Choroid plexus epithelial cell (primary cell): Measurements from ENCODE around the gene KCNK13.
"Not testable (repeated sequence)": the region's sequence is repeated elsewhere in the genome, so short reads cannot be mapped to it uniquely, and the experiment has no call there.

ENCODE experiments used
- DNase-seq: peaks from one replicate; pipeline ENCODE4 v3.0.0-alpha.2; 2010; ENCODE audit warnings: low read depth
- H3K4me3 ChIP-seq: 2 replicates; pipeline ENCODE4 v1.5.1; 2011; ENCODE audit warnings: low read depth, mild to moderate bottlenecking, control low read depth, low read length, moderate library complexity
- TF ChIP-seq, protein P1 (sequence below): conservative IDR thresholded peaks from 2 replicates; pipeline ENCODE4 v1.5.1; 2011; ENCODE audit warnings: low read depth, mild to moderate bottlenecking, control low read depth, inconsistent platforms, low read length, moderate library complexity

Gene KCNK13

DNA sequence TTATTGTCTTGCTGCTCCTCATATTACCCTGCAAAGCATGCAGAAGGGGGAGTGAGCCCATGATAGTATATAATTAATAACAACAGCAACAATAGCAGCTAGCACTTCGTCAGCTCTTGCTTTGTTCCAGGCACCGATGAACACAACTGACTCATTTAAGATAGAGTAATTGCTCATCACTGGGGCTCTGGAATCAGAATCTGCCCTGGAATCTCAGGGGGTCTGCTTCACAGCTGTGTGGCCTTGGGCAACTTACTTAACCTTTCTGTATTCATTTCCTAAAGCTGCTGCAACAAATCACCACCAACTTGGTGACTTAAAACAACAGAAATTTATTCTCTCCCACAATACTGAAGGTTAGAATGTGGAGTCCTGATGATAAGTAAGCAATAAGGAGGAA is 139.6 kb downstream of the KCNK13 start:
- H3K4me3 ChIP-seq: no peak overlapping the region
- TF ChIP-seq, protein P1, sequence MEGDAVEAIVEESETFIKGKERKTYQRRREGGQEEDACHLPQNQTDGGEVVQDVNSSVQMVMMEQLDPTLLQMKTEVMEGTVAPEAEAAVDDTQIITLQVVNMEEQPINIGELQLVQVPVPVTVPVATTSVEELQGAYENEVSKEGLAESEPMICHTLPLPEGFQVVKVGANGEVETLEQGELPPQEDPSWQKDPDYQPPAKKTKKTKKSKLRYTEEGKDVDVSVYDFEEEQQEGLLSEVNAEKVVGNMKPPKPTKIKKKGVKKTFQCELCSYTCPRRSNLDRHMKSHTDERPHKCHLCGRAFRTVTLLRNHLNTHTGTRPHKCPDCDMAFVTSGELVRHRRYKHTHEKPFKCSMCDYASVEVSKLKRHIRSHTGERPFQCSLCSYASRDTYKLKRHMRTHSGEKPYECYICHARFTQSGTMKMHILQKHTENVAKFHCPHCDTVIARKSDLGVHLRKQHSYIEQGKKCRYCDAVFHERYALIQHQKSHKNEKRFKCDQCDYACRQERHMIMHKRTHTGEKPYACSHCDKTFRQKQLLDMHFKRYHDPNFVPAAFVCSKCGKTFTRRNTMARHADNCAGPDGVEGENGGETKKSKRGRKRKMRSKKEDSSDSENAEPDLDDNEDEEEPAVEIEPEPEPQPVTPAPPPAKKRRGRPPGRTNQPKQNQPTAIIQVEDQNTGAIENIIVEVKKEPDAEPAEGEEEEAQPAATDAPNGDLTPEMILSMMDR: no peak
- peak; percentile 2 for DNase-seq

DNA sequence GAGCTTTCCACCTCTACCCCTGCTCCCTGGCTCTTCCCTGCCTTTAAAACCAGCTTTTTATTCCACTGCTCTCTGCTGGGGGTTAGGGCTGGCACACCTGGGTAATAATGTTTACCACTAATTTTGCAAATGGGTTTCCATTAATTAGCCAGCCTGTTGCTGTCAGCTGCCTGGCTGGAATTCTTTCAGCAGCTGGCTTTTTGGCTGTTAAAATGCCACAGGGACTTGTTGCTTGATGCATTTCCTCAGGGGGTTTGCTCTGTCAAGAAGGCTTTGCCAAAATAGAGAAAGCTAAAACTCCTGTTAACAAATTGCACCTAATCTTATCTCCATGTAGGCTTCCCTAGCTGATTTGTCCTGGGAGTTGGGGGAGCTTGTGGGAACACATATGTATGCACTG is 142.7 kb downstream of the KCNK13 start:
- TF ChIP-seq, protein P1: no peak
- no peak for DNase-seq
- no peak overlapping the region for H3K4me3 ChIP-seq

DNA sequence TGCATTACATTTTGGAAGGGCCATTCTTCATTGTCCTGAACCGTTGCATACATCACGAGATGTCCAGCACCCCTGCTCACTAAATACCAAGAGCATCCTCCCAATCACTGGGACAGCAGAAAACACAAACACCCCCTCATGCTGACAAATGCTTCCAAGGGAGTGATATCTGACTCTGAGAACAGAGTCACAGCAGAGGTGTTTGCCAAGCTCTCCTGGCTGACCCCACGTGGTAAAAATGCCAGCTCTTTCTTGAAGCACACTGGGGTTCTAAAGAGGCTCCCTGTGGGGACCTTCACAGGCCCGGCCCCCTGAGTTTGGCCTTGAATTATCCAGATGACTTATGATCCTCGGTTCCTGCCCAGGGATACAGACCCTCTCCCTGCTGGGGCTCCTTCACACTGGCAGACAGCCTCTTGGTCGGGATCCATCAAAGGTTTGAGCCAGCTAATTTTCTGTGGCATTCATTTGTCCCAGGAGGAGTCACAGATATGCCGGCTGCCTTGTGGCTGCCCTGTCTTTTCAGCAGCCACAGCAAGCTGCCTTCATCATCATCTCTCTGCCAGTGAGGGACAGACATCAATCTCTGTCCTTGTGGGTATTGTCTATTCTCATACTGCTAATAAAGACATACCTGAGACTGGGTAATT is 151.4 kb downstream of the KCNK13 start:
- DNase-seq: no peak
- no peak overlapping the region for H3K4me3 ChIP-seq
- TF ChIP-seq, protein P1: no peak

DNA sequence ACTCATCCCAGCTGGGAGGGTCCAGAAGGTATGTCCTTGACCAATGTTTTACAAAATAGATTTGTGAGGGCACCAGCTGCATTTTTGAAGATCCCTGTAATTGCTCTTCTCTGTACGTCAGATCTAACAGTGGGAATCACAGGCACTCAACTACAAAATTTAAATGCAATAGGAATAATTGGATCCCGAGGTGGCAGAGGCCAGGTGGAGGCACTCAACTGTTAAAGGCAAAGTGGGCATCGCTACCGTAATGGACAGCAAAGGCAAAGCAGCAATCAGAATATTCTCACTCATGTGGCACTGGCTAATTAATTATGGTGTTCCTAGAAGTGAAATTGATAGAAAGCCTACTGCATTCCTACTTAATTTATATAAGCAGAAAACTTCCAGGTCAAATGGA is 166.7 kb downstream of the KCNK13 start:
- TF ChIP-seq, protein P1: no peak
- no peak overlapping the region for H3K4me3 ChIP-seq
- no peak for DNase-seq

DNA sequence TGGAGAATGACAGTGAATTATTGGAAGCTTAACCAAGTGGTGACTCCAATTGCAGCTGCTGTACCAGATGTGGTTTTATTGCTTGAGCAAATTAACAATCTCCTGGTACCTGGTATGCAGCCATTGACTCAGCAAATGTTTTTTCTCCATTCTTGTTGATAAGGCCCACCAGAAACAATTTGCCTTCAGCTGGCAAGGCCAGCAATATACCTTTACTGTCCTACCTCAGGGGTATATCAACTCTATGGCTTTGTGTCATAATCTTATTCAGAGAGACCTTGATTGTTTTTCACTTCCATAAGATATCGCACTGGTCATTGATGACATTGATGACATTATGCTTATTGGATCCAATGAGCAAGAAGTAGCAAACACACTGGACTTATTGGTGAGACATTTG is 168.1 kb downstream of the KCNK13 start:
- DNase-seq: not testable (repeated sequence)

More for the DNA sequence above, 168.1 kb downstream of the KCNK13 start:
- not testable (repeated sequence) for H3K4me3 ChIP-seq
